Activated gamma-delta T cell treated with anti-CD3 and anti-CD28 coated beads, Interleukin-2, amount 50 U/mL, for 16 hours (primary cell): ENCODE measurements around the gene AP2A1.

Experiments
- DNase-seq: peaks from one replicate; pipeline ENCODE4 v3.0.0-alpha.2; 2020; ENCODE audit warnings: low read depth

Gene AP2A1

GRCh38 chr19:49839713-49840112 is 72.9 kb downstream of the AP2A1 start:
- DNase-seq, result no peak

DNA sequence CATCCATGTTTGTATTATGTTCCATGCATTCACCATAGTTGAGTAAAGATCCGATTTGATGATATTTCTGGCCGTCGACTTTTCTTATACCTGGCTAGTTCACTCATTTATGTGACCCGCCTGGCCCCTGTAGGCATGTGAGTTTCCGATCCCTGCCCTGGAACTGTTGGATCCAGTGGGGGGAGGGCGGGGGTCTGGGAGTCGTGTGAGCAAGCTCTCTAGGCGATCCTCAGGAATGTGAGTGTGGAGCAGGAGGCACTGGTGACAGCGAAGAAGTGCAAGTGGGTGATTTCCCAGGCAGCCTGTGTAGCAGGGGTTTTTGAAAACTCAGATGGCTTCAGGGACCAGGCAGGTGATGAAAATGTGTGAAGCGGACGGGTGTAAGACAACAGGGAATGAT is 73.5 kb downstream of the AP2A1 start:
- no peak for DNase-seq

DNA sequence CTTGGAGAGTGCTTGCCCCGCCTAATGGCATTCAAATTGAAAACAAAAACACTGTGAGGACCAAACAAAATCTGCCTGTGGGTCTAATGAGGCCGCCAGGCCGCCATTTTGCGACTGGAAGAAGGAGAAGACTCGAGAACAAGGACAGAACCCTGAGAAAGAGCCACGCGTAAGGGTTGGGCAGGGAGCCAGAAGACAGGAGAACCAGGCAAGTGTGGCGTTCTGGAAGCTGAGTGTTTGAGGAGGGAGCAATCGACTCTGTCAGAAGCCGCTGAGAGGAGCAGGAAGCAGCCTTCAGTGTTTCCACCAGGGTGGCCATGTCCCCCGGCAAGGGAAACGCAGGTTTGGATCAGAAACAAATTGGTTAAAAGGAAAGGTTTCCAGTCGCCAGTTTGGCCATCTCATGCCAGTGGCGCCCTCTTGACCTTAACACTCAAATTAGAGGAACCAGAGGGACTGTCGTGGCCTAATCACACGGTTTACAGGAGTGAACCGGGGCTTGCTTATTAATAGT is 74.0 kb downstream of the AP2A1 start:
- no peak for DNase-seq

DNA sequence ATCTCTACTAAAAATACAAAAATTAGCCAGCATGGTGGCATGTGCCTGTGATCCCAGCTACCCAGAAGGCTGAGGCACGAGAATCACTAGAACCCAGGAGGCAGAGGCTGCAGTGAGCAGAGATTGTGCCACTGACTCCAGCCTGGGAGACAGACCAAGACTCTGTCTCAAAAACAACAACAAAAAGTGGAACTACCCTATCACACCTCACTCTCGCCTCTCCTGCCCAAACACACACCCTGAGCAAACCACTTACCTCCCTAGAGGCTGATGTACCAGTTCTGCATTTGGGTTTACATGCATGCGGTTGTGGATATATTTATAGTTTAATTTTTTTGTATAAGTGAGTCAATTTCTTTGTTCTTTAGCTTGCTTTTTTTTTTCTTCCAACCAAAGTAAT is 76.5 kb downstream of the AP2A1 start:
- no peak for DNase-seq

DNA sequence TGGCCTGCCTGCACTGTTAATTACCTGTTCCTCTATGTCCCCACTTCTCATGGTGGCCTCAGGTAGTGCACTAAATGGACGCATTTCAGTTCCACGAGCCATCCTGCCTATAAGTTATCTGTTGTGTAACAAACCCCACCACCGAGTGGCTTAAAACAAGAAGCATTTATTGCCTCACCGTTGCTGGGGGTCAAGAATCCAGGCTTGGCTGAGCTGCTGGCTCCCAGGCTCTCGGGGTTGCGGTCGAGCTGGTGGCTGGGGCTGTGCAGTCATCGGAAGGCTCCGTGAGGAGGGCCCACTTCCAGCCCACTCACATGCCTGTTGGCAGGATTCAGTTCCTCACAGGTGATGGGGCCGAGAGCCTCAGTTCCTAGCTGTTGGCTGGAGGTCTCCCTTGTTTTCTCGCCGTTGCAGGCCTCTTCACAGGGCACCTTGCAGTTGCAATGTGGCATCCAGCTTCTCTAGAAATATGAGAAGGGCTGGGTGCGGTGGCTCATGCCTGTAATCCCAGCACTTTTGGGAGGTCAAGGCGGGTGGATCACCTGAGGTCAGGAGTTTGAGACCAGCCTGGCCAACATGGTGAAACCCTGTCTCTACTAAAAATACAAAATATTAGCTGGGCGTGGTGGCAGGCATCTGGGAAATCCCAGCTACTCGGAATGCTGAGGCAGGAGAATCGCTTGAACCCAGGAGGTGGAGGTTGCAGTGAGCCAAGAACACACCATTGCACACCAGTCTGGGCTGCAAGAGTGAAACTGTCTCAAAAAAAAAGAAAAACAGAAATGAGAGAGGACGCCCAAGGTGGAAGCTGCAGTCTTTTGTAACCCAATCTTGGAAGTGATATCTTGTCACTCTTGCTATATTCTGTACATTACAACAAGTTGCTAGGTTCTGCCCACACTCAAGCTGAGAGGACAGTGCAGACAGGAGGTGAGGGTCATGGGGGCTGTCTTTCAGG is 77.6 kb downstream of the AP2A1 start:
- DNase-seq, result no peak

- no peak for DNase-seq
Observed at GRCh38 chr19:49845414-49845813, 78.6 kb downstream of the AP2A1 start.

DNA sequence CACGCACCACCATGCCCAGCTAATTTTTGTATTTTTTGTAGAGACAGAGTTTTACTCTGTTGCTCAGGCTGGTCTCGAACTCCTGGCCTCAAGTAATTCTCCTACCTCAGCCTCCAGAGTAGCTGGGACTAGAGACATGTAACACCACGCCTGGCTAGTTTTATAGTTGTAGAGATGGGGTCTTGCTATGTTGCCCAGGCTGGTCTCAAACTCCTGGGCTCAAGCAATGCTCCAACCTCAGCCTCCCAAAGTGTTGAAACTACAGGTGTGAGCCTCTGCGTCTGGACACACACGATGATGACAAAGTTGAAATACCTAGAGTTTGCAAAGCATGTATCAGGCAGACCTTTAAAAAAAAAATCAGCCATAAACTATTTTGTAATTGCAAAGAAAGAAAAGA is 79.6 kb downstream of the AP2A1 start:
- DNase-seq, result no peak

- no peak for DNase-seq
Observed at GRCh38 chr19:49847731-49848696, 81.2 kb downstream of the AP2A1 start.

GRCh38 chr19:49848938-49849337 is 82.1 kb downstream of the AP2A1 start:
- no peak for DNase-seq

DNA sequence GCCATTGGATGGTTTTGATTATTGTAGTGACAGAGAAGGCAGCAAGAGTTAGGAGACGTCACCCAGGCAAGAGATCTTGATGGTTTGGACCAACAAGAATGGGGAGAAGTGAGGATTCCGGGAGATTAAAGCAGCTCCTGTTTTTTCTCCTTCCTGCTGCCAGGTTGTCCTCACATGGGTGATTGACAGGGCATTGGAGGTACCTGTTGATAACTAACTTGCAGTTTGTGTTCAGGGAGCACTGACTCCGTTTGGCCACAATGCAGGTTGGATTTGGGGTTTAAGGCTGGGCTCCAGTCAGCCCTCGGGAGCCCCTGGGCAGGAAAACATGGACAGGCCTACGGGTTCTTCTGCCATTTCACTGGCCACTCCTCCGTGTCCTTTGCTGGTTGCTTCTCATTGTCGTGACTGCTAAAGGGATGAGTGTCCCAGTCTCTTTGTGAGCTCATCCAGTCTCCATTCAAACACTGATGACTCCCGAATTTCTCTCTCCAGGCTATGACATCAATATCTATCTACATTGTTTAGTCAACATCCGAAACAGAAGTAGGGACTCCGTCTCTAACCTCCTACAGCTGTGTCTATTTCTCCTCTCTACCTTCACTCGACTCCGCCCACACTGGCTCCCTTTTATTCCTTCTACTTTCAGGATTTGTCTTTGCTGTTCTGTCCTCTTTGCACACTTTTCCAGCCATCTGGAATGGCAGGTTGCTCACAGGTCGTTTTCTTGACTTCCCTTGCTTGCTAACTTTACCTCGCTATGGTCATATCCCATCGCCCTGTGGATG is 82.8 kb downstream of the AP2A1 start:
- no peak for DNase-seq

GRCh38 chr19:49850221-49850486 is 83.4 kb downstream of the AP2A1 start:
- no peak for DNase-seq

- peak; percentile 78 for DNase-seq
Observed at GRCh38 chr19:49850487-49851342, 83.9 kb downstream of the AP2A1 start, which contains the start of gene PTOV1. TSS of gene PTOV1 (plus strand) at chr19:49851159.

DNA sequence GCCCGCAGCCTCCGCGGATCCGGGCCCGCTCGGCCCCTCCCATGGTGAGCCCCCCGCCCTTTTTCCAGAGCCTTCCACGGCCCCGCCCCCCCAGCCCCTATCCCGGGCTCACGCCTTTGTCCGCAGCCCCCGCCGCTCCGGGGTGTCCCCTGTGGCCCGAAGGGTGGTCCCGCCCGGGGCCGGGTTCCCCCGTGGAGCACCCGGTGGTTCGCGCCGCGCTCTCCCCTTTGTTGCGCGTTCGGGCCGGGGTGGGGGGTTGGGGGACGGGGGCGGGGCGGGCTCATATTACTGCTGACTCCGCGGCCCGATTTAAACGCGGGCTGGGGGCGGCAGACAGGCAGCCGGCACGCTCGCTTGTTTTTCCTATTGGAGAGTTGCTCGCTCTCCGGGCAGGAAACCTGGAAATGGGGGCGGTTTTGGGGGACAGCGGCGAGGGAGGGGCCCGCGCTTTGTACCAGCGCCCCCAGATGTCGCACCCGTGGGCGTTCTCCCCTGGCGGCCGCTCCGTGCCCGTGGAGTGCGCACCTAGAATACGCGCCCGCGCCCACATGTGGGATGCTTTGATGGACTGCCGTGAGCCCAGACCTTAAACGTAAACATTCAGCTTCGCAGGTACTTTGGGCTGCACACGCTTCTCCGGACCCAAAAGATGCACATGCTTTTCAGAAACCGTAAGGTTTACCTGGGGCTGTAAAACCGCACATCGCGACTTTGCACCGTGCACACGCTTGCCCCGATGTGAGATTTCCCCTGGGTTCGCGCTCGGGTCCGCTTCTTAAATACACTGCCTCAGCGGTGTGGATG is 84.9 kb downstream of the AP2A1 start:
- no peak for DNase-seq

DNA sequence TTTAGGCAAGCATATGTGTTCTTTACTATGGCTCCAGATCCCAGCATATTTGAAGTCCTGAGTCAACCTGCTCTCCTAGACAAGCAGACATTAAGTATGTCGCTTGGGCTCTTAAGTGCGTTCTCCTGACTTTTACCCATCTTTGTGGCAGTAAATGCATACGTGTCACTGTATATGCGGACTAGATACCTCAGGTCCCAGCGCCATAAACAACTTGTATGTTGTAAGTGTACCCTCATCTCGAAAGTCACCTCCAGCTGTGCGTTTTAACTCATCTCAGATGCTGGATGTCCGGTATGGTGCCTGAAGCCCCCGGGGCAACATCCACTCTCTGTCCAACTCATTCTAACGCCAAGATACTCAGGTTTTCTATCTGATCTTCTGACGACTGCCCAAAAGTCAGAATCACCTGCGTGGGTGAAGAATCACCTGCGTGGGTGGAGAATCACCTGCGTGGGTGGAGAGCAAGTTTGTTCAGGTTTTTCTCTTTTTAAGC is 85.9 kb downstream of the AP2A1 start:
- no peak for DNase-seq

DNA sequence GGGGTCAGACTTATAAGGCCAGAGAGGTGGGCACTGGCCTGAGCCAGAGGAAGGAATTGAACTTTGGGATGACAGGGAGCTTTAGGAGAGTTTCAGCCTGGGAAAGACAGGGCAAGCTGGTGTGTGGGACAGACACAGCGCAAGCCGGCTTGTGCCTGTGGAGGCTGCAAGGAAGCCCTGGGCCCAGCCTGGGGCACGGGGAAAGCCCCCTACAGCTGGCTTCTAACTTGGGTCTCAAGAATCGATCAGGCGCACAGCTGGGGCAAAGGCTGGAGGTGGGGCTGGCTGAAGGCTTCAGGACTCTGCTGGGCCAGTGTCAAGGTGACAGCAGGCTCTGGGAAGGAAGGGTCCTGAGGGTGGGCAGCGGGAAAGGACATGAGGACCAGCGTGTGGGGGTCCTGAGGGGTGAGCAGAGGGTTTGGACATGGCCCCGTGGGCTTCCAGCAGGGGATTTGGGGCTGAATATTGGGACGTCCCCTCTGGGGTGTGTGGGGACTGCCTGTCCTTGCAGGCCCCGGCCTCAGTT is 87.1 kb downstream of the AP2A1 start:
- no peak for DNase-seq

DNA sequence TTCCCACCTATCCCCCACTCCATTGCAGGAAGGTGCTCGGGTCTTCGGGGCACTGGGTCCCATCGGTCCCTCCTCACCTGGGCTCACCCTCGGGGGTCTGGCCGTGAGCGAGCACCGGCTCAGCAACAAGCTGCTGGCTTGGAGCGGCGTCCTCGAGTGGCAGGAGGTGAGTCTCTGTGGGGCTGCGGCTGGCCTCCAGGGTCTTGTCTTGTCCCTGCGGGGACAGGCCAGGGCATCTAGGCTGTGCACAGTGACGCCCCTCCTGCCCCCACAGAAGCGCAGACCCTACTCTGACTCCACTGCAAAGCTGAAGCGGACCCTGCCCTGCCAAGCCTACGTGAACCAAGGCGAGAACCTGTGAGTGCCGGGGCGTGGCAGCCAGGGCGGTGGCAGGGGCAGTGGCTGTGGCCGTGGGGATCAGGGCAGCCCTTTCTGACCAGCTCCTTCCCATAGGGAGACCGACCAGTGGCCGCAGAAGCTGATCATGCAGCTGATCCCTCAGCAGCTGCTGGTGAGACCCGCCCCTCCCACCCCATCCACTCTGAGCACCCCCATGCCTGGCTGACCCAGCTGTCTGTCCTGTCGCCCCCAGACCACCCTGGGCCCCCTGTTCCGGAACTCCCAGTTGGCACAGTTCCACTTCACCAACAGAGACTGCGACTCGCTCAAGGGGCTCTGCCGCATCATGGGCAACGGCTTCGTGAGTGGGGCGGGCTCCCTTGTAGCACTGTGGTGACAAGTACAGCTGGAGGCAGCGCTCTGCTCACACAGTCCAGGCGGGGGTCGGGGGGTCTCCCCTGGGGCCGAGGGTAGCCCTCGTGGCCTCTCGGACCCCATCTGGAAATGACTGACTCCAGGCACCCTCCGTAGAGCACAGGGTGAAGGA is 87.8 kb downstream of the AP2A1 start:
- DNase-seq, result no peak

- no peak for DNase-seq
Observed at GRCh38 chr19:49855277-49855675, 88.5 kb downstream of the AP2A1 start.

- no peak for DNase-seq
Observed at GRCh38 chr19:49855676-49856573, 89.1 kb downstream of the AP2A1 start.
